Measurements from ENCODE around the gene LCN2. TPM values are rescaled to one million over a fixed set of nuclear protein-coding genes. Genes with fewer than 3 reads are reported as not detected.

The LCN2 gene
- total RNA-seq (2021; ENCODE audit: unreplicated experiment) (1.0 TPM), Bru-seq, nascent RNA (percentile 12 among the genes with signal in this experiment), BruChase-seq, experiment 1, labeled RNA remaining after a 2-hour chase (percentile 17 among the genes with signal in this experiment), BruChase-seq, experiment 2, labeled RNA remaining after a 6-hour chase (percentile 30 among the genes with signal in this experiment)
- not detected for polyA plus RNA-seq (2012; ENCODE audit: insufficient read length)
- long read RNA-seq = 0 reads

- H3K4me1 ChIP-seq (ENCODE audit: control insufficient read depth, insufficient read depth, low read length) = peaks cover 5% of the 10 kb centered on the region
- intact Hi-C loops (cut with micrococcal nuclease; ENCODE audit: unreplicated experiment) (no loop called here), in situ Hi-C loops (cut with HindIII; ENCODE audit: low pct_unique_long_range_greater_than_20kb, low sequenced_read_pairs) (no loop called here)
- H3K36me3 ChIP-seq (ENCODE audit: control insufficient read depth, insufficient read depth, low read length) = no peaks in the 10 kb centered on the region
- ChIA-PET CTCF (no interaction called here), POLR2A (no interaction called here)
- H3K9me3 ChIP-seq (ENCODE audit: control insufficient read depth, insufficient read depth, low read depth, low read length) = no peaks in the 10 kb centered on the region
- no peak within 1 kb of the TSS for H3K4me3 ChIP-seq (ENCODE audit: low read depth in 2 of 2, low read length in 2 of 2)
- no peak for TF ChIP-seq SIN3A (IDR thresholded peaks at IDR 0.05; ENCODE audit: borderline replicate concordance, insufficient read depth, low read depth, low read length)
- TF ChIP-seq, protein P1, sequence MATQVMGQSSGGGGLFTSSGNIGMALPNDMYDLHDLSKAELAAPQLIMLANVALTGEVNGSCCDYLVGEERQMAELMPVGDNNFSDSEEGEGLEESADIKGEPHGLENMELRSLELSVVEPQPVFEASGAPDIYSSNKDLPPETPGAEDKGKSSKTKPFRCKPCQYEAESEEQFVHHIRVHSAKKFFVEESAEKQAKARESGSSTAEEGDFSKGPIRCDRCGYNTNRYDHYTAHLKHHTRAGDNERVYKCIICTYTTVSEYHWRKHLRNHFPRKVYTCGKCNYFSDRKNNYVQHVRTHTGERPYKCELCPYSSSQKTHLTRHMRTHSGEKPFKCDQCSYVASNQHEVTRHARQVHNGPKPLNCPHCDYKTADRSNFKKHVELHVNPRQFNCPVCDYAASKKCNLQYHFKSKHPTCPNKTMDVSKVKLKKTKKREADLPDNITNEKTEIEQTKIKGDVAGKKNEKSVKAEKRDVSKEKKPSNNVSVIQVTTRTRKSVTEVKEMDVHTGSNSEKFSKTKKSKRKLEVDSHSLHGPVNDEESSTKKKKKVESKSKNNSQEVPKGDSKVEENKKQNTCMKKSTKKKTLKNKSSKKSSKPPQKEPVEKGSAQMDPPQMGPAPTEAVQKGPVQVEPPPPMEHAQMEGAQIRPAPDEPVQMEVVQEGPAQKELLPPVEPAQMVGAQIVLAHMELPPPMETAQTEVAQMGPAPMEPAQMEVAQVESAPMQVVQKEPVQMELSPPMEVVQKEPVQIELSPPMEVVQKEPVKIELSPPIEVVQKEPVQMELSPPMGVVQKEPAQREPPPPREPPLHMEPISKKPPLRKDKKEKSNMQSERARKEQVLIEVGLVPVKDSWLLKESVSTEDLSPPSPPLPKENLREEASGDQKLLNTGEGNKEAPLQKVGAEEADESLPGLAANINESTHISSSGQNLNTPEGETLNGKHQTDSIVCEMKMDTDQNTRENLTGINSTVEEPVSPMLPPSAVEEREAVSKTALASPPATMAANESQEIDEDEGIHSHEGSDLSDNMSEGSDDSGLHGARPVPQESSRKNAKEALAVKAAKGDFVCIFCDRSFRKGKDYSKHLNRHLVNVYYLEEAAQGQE (IDR thresholded peaks at IDR 0.05; ENCODE audit: insufficient read depth in 1 of 2, low read depth in 2 of 2, low read length in 1 of 2) = no peak
- no peak for TF ChIP-seq TCF7L2 (IDR thresholded peaks at IDR 0.05; ENCODE audit: low read depth, low read length)
- TF ChIP-seq CTCF (IDR thresholded peaks at IDR 0.05) = no peak
- no peak for TF ChIP-seq POLR2AphosphoS5 (IDR thresholded peaks at IDR 0.05; ENCODE audit: low read depth, low read length)
- DNase-seq (ENCODE audit: low read depth, low spot score) = no peak
- no peaks in the 10 kb centered on the region for H3K27me3 ChIP-seq (ENCODE audit: control insufficient read depth, insufficient read depth, low read length)
- no peak within 1 kb of the TSS for H3K27ac ChIP-seq (ENCODE audit: low read length)
- no peak for ATAC-seq
- BruUV-seq (replicated peaks) = no TSS peak
Observed at GRCh38 chr9:128149001-128149701, at the start of gene LCN2. TSS of gene LCN2 (plus strand) at chr9:128149453. CDS start at chr9:128149526, 73 bp downstream.

GRCh38 chr9:128099932-128100491 is 49.2 kb upstream of the LCN2 start:
- Histone ChIP-seq H3K4me1 (ENCODE audit: control insufficient read depth, insufficient read depth, low read length) (peaks cover 13% of the 10 kb centered on the region), H3K4me3 (ENCODE audit: low read depth in 2 of 2, low read length in 2 of 2) (no peak overlapping the region), H3K27ac (ENCODE audit: low read length) (no peak overlapping the region), H3K36me3 (ENCODE audit: control insufficient read depth, insufficient read depth, low read length) (no peaks in the 10 kb centered on the region), H3K27me3 (ENCODE audit: control insufficient read depth, insufficient read depth, low read length) (no peaks in the 10 kb centered on the region), H3K9me3 (ENCODE audit: control insufficient read depth, insufficient read depth, low read depth, low read length) (no peaks in the 10 kb centered on the region)
- no TSS peak for BruUV-seq (replicated peaks)
- no peak for DNase-seq (ENCODE audit: low read depth, low spot score)
- intact Hi-C loops (cut with micrococcal nuclease; ENCODE audit: unreplicated experiment) (no loop called here), in situ Hi-C loops (cut with HindIII; ENCODE audit: low pct_unique_long_range_greater_than_20kb, low sequenced_read_pairs) (loop anchor here (25.0 kb wide), 1 partner anchor 163 kb away; the partner anchor contains the start of genes DPM2 and PIP5KL1)
- TF ChIP-seq SIN3A (IDR thresholded peaks at IDR 0.05; ENCODE audit: borderline replicate concordance, insufficient read depth, low read depth, low read length) (no peak), TCF7L2 (IDR thresholded peaks at IDR 0.05; ENCODE audit: low read depth, low read length) (no peak)
- no peak for ATAC-seq
- ChIA-PET CTCF (interaction anchor here (0.6 kb wide), 1 partner anchor 230 kb away, joined by 7 read pairs; no protein-coding TSS in a partner anchor), POLR2A (no interaction called here)

All from Panc1 (cell line).